AG09309 (cell line): ENCODE data around the gene ATR.
"Not testable (repeated sequence)": the region's sequence is repeated elsewhere in the genome, so short reads cannot be mapped to it uniquely, and the experiment has no call there.

ENCODE experiments used
- DNase-seq: peaks from one replicate; pipeline ENCODE4 v3.0.0-alpha.2; 2010; ENCODE audit warnings: low read depth
- H3K4me3 ChIP-seq: 2 replicates; pipeline ENCODE4 v1.5.1; 2011; ENCODE audit warnings: mild to moderate bottlenecking, low read depth, low read length, moderate library complexity; ENCODE audit not compliant: control insufficient read depth
- CTCF ChIP-seq: IDR thresholded peaks from 2 replicates; pipeline ENCODE4 v1.5.1; 2011; ENCODE audit warnings: mild to moderate bottlenecking, low read depth, low read length, inconsistent platforms; ENCODE audit not compliant: insufficient read depth, control insufficient read depth; ENCODE audit errors: missing control alignments

The ATR gene

GRCh38 chr3:142577696-142578328, 721 bp downstream of the ATR start:
- H3K4me3 ChIP-seq = peak overlapping the region; percentile 98
- TF ChIP-seq CTCF = no peak
- no peak for DNase-seq

GRCh38 chr3:142576792-142577191, 1.7 kb downstream of the ATR start:
- TF ChIP-seq CTCF = no peak
- H3K4me3 ChIP-seq = no peak overlapping the region
- DNase-seq = no peak

- H3K4me3 ChIP-seq = no peak overlapping the region
- TF ChIP-seq CTCF = no peak
These were observed 3.9 kb downstream of the ATR start for GRCh38 chr3:142574665-142575064.

GRCh38 chr3:142574223-142574622, 4.3 kb downstream of the ATR start:
- not testable (repeated sequence) for H3K4me3 ChIP-seq, DNase-seq

More at GRCh38 chr3:142574665-142575064, 3.9 kb downstream of the ATR start:
- DNase-seq = no peak

- DNase-seq, H3K4me3 ChIP-seq: not testable (repeated sequence)
These were observed 9.1 kb downstream of the ATR start for GRCh38 chr3:142569422-142569821.

- DNase-seq = no peak
- no peak for TF ChIP-seq CTCF
- H3K4me3 ChIP-seq = no peak overlapping the region
These were observed 10.0 kb downstream of the ATR start for GRCh38 chr3:142568393-142569017.

GRCh38 chr3:142566096-142566495, 12.4 kb downstream of the ATR start:
- no peak overlapping the region for H3K4me3 ChIP-seq

More at GRCh38 chr3:142566096-142566495, 12.4 kb downstream of the ATR start:
- TF ChIP-seq CTCF = no peak
- no peak for DNase-seq
